CD14-positive monocyte (primary cell): Measurements from ENCODE around the gene TBC1D5. TPM values are rescaled to one million over a fixed set of nuclear protein-coding genes. Genes with fewer than 3 reads are reported as not detected.
A peak's percentile ranks its signal among the peaks of the same experiment; 100 is the strongest.
"Not testable (repeated sequence)": the region's sequence is repeated elsewhere in the genome, so short reads cannot be mapped to it uniquely, and the experiment has no call there.

ENCODE experiments used
- DNase-seq, 3 donors: peaks; one replicate each; pipeline ENCODE4 v3.0.0-alpha.2; 2011 to 2022
- H2AFZ ChIP-seq: 2 replicates; pipeline ENCODE4 v1.6.0; 2012; ENCODE audit warnings: mild to moderate bottlenecking, low read depth, low read length, inconsistent platforms; ENCODE audit not compliant: insufficient read depth, poor library complexity, severe bottlenecking
- H3K27ac ChIP-seq, 2 donors: 1 replicate in 1 of 2; 2 replicates in 1 of 2; pipeline ENCODE4 v1.5.1; 2012 to 2013; ENCODE audit warnings: low read length in 2 of 2, control low read depth in 1 of 2, inconsistent platforms in 1 of 2, low read depth in 1 of 2, mild to moderate bottlenecking in 1 of 2
- H3K27me3 ChIP-seq, 2 donors: one replicate each; pipeline versions ENCODE4 v1.6.0 to v1.6.1; 2011 to 2013; ENCODE audit warnings: low read length in 2 of 2; ENCODE audit not compliant: control insufficient read depth in 2 of 2, insufficient read depth in 2 of 2
- H3K36me3 ChIP-seq, 2 donors: replicated peaks in 1 of 2; 1 replicate in 1 of 2; 2 replicates in 1 of 2; pipeline versions ENCODE4 v1.5.1 to v1.6.1; 2012 to 2013; ENCODE audit warnings: low read length in 2 of 2, control low read depth in 1 of 2, inconsistent platforms in 1 of 2, mild to moderate bottlenecking in 1 of 2; ENCODE audit not compliant: insufficient read depth in 2 of 2, control insufficient read depth in 1 of 2
- H3K4me1 ChIP-seq, 2 donors: 1 replicate in 1 of 2; 2 replicates in 1 of 2; pipeline versions ENCODE4 v1.5.1 to v1.6.1; 2012 to 2013; ENCODE audit warnings: low read length in 2 of 2, control low read depth in 1 of 2, inconsistent platforms in 1 of 2, mild to moderate bottlenecking in 1 of 2, moderate library complexity in 1 of 2; ENCODE audit not compliant: insufficient read depth in 2 of 2, control insufficient read depth in 1 of 2
- H3K4me2 ChIP-seq: replicated peaks from 2 replicates; pipeline ENCODE3; 2012; ENCODE audit warnings: low read length, moderate library complexity, mild to moderate bottlenecking; ENCODE audit not compliant: poor library complexity, severe bottlenecking; ENCODE audit errors: extremely low read depth
- H3K4me3 ChIP-seq, 3 experiments: fragments of 200-600 bp in 1 of 3; sonication (generic) in 1 of 3; replicated peaks in 1 of 3; 1 replicate in 2 of 3; 2 replicates in 1 of 3; pipeline ENCODE4 v1.5.1; 2011 to 2013; ENCODE audit warnings: low read length in 3 of 3, mild to moderate bottlenecking in 3 of 3, control low read depth in 2 of 3, low read depth in 2 of 3, inconsistent platforms in 1 of 3, moderate library complexity in 1 of 3
- H3K79me2 ChIP-seq: 2 replicates; pipeline ENCODE4 v1.6.0; 2012; ENCODE audit warnings: mild to moderate bottlenecking, control low read depth, inconsistent platforms, low read length, moderate library complexity; ENCODE audit not compliant: insufficient read depth
- H3K9ac ChIP-seq: 2 replicates; pipeline ENCODE4 v1.6.0; 2017; ENCODE audit warnings: low read length, mild to moderate bottlenecking; ENCODE audit not compliant: insufficient read depth, poor library complexity, severe bottlenecking
- H3K9me3 ChIP-seq, 2 donors: replicated peaks in 1 of 2; 1 replicate in 1 of 2; 2 replicates in 1 of 2; pipeline versions ENCODE4 v1.5.1 to v1.6.1; 2012 to 2013; ENCODE audit warnings: low read length in 2 of 2, control low read depth in 1 of 2; ENCODE audit not compliant: control insufficient read depth in 1 of 2, insufficient read depth in 1 of 2
- H4K20me1 ChIP-seq: 2 replicates; pipeline ENCODE4 v1.6.0; 2012; ENCODE audit warnings: mild to moderate bottlenecking, low read length, control low read depth, moderate library complexity; ENCODE audit not compliant: insufficient read depth
- H3K27ac Mint-ChIP-seq, 7 donors: one replicate each; pipeline ENCODE4 v1.8.0; 2020; ENCODE audit warnings: mild to moderate bottlenecking in 7 of 7, mixed read lengths in 7 of 7, moderate library complexity in 6 of 7, inconsistent platforms in 2 of 7
- H3K27me3 Mint-ChIP-seq, 3 donors: one replicate each; pipeline ENCODE4 v1.8.0; 2021 to 2022; ENCODE audit warnings: low read depth in 3 of 3, mild to moderate bottlenecking in 3 of 3, mixed read lengths in 3 of 3, moderate library complexity in 3 of 3, inconsistent platforms in 1 of 3
- H3K36me3 Mint-ChIP-seq, 2 donors: one replicate each; pipeline ENCODE4 v1.8.0; 2020; ENCODE audit warnings: mixed read lengths in 2 of 2, inconsistent platforms in 1 of 2, mild to moderate bottlenecking in 1 of 2
- H3K4me1 Mint-ChIP-seq: one replicate; pipeline ENCODE4 v1.8.0; 2020; ENCODE audit warnings: mild to moderate bottlenecking, mixed read lengths
- H3K4me3 Mint-ChIP-seq, 2 donors: one replicate each; pipeline ENCODE4 v1.8.0; 2020; ENCODE audit warnings: mild to moderate bottlenecking in 2 of 2, mixed read lengths in 2 of 2, moderate library complexity in 1 of 2
- H3K9me3 Mint-ChIP-seq, 7 donors: one replicate each; pipeline ENCODE4 v1.8.0; 2020 to 2022; ENCODE audit warnings: mixed read lengths in 7 of 7, mild to moderate bottlenecking in 6 of 7, moderate library complexity in 6 of 7, inconsistent platforms in 2 of 7
- WGBS: methylation state at CpG from one replicate; pipeline ENCODE4 v1.1.5; 2013; ENCODE audit warnings: missing lambda C conversion rate; ENCODE audit not compliant: insufficient coverage; 5-methylcytosine and 5-hydroxymethylcytosine counted together
- intact Hi-C, 2 donors: fragments of 100-400 bp; cut with micrococcal nuclease; formaldehyde crosslinking; loops; one replicate each; pipeline versions ENCODE4 v1.15.0 to v1.15.1; 2023
- polyA plus RNA-seq, 3 donors: library from polyadenylated mRNA; depleted of rRNA in 1 of 3; unstranded in 2 of 3; stranded (reverse) in 1 of 3; fragments of 300-500 nt in 2 of 3; fragments of >200 nt in 1 of 3; fragmentation: Illumina TruSeq in 2 of 3; gene quantifications; 1 replicate in 2 of 3; 2 replicates in 1 of 3; pipeline ENCODE4 v1.2.3, GENCODE V29; 2012 to 2021

Gene TBC1D5
- polyA plus RNA-seq, 3 donors = 17.6 to 35.3 (median 21.0) TPM

DNA sequence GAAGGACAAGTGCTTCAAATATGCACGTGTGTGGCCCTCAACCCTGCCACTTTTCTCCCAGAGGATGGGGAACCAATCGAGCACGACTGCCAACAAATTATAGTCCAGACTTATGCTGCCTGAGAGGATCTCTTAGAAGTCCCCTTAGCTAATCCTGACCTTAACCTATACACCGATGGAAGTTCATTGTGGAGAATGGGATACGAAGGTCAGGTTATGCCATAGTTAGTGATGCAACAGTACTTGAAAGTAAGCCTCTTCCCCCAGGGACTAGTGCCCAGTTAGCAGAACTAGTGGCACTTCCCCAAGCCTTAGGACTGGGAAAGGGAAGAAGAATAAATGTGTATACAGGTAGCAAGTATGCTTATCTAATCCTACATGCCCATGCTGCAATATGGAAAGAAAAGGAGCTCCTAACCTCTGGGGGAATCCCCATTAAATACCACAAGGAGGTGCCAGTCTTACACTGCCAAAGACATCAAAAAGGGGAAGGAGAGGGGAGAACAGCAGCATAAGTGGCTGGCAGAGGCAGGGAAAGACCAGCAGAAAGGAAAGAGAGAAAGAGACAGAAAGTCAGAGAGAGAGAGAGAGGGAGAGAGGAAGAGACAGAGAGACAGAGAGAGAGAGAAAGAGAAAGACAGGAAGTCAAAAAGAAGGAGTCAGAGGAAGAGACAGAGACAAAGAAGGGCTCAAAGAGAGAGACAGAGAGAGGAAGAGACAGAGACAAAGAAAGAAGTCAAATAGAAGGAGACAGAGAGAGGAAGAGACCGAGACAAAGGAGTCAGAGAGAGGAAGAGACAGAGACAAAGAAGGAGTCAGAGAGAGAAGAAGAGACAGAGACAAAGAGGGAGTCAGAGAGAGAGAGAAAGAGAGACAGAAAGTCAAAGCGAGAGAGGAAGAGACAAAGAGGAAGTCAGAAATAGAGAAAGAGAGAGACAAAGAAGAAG is 37.1 kb upstream of the TBC1D5 start:
- peak; percentile 9 to 42 (median 21) for DNase-seq
- peak overlapping the region; percentile 51 for H3K4me2 ChIP-seq
- H3K27me3 ChIP-seq, H3K27me3 Mint-ChIP-seq, H4K20me1 ChIP-seq, intact Hi-C loops, H3K36me3 ChIP-seq, H3K36me3 Mint-ChIP-seq, H2AFZ ChIP-seq, H3K79me2 ChIP-seq, H3K9ac ChIP-seq: not testable (repeated sequence)
- Mint-ChIP-seq H3K4me1 (peaks cover 38% of the 10 kb centered on the region), H3K27ac (peak overlapping the region; percentile 14 to 91 (median 78)), H3K9me3 (peaks cover 12 to 31% (median 26%) of the 10 kb centered on the region in 7 donors), H3K4me3 (peak overlapping the region; percentile 25 to 70)
- peaks cover 17 to 27% of the 10 kb centered on the region in 2 donors for H3K9me3 ChIP-seq
- WGBS = 44% methylated on average over 3 of the region's 7 CpGs
- H3K4me1 ChIP-seq = peaks cover 13 to 21% of the 10 kb centered on the region in 2 donors
- H3K27ac ChIP-seq = peak overlapping the region in 1 of 2 donors; percentile 65
- H3K4me3 ChIP-seq = peak overlapping the region in 1 of 3 experiments; percentile 51

DNA sequence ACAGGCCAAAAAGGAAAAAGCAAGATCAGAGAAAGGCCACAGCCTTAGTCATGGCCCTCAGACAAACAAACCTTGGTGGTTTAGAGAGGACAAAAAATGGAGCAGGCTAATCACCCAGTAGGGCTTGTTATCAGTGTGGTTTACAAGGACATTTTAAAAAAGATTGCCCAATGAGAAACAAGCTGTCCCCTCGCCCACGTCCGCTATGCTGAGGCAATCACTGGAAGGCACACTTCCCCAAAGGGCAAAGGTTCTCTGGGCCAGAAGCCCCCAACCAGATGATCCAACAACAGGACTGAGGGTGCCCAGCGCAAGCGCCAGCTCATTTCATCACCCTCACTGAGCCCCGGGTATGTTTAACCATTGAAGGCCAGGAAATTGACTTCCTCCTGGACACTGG is 34.9 kb upstream of the TBC1D5 start:
- Mint-ChIP-seq H3K4me1 (peaks cover 31% of the 10 kb centered on the region), H3K9me3 (peaks cover 5 to 26% (median 14%) of the 10 kb centered on the region in 7 donors), H3K27ac (peak overlapping the region in 1 of 7 donors; percentile 50)
- H3K27me3 ChIP-seq, H3K27me3 Mint-ChIP-seq, H3K9ac ChIP-seq, H3K4me3 ChIP-seq, H3K27ac ChIP-seq, H3K4me3 Mint-ChIP-seq, H3K36me3 Mint-ChIP-seq, DNase-seq, H2AFZ ChIP-seq, intact Hi-C loops, H3K36me3 ChIP-seq, H3K79me2 ChIP-seq, H3K4me2 ChIP-seq, H4K20me1 ChIP-seq: not testable (repeated sequence)
- WGBS = 35% methylated on average over 6 of the region's 6 CpGs
- H3K4me1 ChIP-seq = peaks cover 13 to 21% of the 10 kb centered on the region in 2 donors
- peaks cover 8 to 19% of the 10 kb centered on the region in 2 donors for H3K9me3 ChIP-seq
